HepG2 (cell line): ENCODE results near the gene KRTAP10-11.

Source experiments
- CTCF ChIP-seq: sonication (generic); formaldehyde crosslinking; IDR thresholded peaks from 2 replicates; pipeline ENCODE4 v1.5.0; 2020; ENCODE audit warnings: mild to moderate bottlenecking, missing genetic modification reagents, moderate library complexity
- IRF1 ChIP-seq: sonication (generic); formaldehyde crosslinking; IDR thresholded peaks from 2 replicates; pipeline ENCODE4 v1.4.0; 2020; ENCODE audit warnings: low read depth, mild to moderate bottlenecking, missing genetic modification reagents

GRCh38 chr21:44598061-44598460 lies 48.2 kb upstream of the KRTAP10-11 start:
- TF ChIP-seq IRF1 (CRISPR knock-in tag) (no peak), CTCF (no peak)
